GM21825 (cell line): ENCODE measurements around the gene ZNF574.

Source experiments
- ATAC-seq: cut with Tn5 transposase; IDR thresholded peaks from one replicate; pipeline ENCODE4 v1.9.1; 2021; ENCODE audit warnings: mild to moderate bottlenecking, moderate library complexity; ENCODE audit not compliant: unreplicated experiment

Gene ZNF574

DNA sequence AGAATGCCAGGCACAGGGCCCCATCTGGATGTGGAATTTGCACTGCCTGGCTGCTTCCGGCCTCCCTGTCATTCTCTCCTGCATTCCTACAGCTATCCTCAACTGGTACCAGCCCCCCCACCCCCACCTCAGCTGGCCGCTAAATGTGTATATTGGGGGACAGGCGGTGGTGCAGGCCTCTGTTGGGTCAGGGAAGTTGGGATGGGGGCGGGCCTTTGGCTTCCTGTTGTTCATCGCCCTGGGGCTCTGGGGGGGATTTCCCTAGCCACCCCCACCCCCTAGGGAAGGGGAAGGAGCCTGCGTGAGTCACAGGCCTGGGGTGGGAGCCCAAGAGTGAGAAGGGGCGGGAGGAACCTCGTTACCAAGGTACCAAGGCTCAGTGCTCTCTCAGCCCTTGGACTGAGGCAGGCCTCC is 45.7 kb downstream of the ZNF574 start:
- ATAC-seq = peak; percentile 37

DNA sequence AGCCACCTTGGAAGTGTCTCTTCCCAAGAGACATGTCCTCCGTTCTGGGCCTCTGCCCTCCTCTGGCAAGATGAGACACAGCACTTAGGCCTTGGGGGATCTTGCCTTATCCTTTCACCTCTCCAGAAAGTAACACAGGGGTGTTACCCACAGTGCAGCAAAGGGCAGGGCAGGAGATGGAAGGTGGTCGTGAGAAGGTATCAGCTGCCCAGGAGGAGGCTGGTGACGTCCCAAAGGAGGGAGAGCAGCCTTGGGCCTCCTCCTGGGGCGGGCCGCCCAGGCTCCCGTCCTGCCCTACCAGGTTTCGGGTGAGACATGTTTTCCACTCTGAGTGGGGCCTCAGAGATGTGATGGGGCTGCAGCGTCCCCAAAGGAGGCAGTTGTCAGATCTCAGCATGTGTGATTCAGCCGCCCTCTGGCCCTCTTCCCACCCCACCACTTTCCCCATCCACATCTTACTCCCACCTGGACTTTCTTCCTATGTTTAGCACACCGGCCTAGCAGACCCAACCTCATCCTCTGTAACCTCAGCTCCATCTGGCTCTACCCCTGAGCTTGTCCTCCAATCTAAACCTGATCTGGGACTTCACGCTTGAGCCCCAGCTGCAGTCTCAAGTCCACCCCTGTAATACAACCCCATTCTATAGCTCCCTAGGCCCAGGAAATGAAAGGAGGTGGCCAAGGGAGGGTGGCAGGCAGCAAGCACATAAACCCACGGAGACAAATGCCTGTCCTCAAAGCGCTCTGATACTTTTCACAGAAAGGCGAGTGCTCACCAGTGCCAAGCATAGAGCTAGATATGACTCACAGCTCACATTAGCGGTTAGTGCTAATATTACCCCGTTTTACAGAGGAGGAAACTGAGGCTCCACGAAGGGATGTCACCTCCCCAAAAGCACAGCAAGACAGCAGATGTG is 47.0 kb downstream of the ZNF574 start:
- ATAC-seq = no peak

DNA sequence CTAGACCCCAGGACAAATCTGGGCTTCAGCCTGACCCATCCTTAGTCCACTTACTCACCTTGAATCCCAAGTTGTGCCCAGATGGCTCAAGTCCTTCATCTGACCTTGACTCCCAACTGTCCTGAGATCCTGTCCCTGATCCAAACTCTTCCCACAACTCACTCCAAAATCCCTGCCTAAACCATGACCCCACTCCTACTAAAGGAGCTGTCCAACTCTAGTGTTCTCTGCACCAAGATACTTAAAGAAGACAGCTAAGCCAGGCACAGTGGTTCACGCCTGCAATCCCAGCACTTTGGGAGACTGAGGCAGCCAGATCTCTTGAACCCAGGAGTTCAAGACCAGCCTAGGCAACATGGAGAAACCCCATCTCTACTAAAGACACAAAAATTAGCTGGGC is 47.8 kb downstream of the ZNF574 start:
- no peak for ATAC-seq

DNA sequence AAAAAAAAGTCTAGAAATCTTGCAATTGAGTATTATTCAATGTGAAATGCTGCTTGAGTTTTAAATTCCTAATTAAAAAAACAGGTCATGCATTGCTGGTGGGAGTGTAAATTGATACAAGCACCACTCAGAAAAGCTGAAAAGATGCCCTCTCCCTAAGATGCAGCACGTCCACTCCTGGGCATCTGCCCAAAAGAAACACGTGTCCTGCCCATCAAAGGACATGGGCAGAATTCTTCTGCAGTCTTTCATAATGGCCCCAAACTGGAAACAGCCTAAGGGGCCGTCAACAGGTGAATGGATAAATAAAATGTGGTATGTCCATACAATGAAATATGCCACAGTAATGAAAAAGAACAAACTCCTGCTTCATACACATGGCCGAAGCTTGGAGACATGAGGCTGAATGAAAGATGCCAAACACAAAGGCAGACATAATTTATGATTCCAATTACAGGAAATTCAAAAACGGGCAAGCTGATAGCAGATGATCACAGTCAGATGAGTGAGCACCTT is 48.5 kb downstream of the ZNF574 start:
- no peak for ATAC-seq

DNA sequence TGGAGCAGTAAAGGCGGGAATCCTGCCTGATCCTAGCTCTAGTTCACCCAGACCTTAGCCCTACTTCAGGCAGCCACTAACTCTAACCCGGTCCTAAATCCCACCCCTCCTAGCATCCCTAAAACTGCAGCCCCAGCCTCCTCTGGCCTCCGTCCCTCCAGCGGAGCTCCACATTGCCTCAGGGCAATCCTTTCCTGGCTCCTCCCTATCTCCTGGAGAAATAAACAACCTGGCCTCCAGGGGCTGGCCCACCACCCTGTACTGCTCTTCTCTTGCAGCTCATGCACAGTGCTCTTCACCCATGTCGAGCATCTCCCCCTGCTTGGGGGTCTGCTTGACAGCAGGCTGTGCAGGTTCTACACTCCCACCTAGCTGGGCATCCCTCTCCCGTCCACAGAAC is 49.6 kb downstream of the ZNF574 start:
- ATAC-seq = no peak

DNA sequence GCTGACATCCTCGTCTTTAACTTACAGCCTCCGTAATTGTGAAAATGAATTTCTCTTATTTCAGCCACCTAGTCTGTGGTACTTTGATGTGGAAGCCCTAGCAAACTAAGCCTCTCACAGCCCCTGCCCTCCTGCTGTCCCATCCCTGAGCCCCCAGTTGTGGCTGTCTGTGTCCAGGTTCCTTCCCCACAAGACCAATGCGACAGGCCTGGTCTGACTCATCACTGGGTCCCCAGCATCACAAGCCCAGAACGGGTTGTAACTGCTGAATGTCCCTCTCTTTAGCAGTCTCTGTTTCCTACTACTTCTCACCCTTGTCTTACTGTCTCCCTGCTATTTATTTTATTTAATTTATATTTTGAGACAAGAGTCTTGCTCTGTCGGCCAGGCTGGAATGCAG is 50.6 kb downstream of the ZNF574 start:
- ATAC-seq = no peak

DNA sequence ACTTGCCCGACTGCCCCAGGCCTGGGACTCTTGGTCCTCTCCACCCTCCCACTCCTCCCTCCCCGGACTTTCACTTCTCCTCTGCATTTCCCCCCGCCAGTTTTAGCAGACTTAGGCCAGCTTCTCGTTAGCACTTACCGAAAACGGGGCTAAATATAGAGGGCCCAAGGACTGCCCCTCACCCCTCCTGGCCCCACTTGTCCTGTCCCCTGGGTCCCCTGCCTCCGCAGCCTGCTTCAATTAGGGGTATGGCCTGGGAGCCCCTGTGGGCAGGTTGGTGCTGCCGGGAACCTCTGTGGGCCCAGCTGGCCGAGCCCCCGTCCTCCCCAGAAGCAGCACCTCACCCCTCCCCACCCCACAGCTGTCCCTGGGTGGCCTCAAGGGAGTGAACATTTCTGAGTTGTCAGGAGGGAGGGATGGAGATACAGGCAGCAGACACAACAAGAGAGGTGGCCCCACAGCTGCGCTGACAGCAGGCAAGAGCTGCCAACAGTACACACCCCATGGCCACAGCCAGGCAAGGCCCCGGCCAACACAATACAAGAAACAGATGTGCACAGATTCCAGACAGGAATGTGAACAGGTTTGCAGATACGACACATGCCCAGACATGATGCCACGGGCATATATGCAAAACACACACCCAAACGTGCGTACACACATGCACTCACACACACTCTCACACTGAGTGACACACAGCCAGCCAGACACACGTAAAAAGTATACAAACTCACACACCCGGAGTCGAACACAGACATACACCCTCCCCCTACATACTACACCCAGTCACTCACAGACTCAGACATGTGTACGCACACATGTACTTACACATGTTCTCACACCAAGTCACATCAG is 53.7 kb downstream of the ZNF574 start:
- ATAC-seq = peak; percentile 46

DNA sequence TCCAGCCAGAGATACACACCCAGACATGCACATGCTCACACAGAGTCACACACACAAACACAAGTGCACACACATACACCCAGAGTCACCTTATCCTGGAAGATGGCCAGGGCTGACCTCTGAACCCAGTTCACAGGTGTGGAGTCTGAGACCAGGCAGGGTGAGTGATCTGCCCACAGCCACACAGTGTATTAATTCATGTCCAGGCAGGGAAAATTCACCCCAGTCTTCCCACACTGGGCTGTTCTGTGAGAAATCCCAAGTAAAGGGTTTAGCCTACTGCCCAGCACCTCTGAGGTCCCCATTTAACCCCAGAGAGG is 54.2 kb downstream of the ZNF574 start:
- ATAC-seq = no peak
